NCI-H128 (cell line): ENCODE results near the gene ZNF689.
A peak's percentile ranks its signal among the peaks of the same experiment; 100 is the strongest.
"Not testable (repeated sequence)": the region's sequence is repeated elsewhere in the genome, so short reads cannot be mapped to it uniquely, and the experiment has no call there.

Experiments
- DNase-seq: peaks from one replicate; lab custom pipeline; 2025; ENCODE audit not compliant: unreplicated experiment; lab: John Stamatoyannopoulos, UW

The ZNF689 gene

DNA sequence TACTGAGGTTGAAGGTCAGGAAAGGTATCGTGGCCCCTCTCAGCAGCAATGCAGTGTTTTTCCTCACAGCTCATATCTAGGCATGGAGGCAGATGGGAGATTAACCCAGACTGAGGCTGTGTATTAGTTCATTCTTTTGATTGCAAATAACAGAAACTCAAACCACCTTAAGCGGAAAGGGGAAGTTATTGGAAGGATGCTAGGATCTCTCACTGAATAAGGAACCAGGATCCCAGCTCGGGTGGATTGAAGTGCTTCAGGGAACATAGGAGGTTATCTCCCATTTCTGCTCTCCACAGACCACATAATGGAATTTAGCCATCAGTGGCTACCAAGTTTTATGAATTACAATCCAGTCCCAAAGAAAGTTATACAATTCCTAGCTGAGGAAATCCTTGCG is 8.2 kb downstream of the ZNF689 start:
- no peak for DNase-seq

DNA sequence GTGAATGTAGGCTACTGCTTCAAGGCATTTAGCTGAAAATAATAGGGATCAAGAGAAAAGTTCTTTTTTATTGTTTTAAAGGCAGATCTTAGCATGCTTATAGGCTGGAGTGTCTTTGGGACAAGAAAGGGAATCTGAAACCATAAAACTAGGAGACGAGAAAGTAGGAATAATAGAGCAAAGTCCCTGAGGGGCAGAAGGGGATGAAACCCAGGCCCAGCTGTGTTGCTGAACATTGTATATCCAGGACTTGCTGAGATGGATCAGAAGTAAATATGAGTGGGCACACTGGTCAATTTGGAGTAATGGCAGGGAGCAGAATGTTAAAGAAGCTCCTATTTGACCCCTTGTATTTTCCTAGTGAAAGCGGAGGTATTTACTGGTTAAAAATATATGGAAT is 9.3 kb downstream of the ZNF689 start:
- DNase-seq = no peak

DNA sequence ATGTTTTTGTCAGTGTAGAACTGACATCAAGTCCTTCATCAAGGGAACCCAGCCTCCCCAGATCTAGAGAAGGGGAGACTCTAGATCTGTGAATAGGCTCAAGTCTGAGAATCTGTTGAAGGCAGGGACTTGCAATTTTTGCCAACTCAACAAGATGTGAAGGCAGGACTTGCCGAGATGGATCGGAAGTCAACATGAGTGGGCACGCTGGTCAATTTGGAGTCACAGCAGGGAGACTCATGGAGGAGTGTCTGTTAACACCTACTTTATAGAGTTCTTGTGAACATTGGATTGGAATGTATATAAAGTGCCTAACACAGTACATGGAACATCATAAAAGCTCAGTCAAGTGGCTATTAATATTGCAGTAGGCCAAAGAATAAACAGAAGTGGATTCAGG is 10.0 kb downstream of the ZNF689 start:
- no peak for DNase-seq

DNA sequence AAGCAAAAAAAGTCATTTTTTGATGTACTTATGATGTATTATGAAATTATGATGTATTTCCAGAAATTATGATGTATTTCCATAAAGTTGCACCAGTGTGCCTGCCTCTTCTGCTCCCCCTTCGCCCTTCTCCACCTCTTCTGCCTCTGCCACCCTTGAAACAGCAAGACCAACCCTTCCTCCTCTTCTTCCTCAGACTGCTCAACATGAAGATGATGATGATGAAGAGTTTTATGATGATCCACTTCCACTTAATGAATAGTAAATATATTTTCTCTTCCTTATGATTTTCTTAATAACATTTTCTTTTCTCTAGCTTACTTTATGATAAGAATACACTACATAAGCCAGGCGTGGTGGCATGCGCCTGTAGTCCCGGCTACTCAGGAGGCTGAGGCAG is 17.3 kb downstream of the ZNF689 start:
- no peak for DNase-seq

DNA sequence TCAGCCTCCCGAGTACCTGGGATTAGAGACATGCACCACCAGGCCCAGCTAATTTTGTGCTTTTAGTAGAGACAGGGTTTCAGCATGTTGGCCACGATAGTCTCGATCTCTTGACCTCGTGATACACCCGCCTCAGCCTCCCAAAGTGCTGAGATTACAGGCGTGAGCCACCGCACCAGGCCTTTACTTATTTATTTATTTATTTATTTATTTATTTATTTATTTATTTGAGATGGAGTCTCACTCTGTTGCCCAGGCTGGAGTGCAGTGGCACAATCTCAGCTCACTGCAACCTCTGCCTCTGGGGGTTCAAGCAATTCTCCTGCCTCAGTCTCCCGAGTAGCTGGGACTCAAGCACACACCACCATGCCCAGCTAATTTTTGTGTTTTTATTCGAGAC is 19.3 kb downstream of the ZNF689 start:
- DNase-seq = not testable (repeated sequence)

DNA sequence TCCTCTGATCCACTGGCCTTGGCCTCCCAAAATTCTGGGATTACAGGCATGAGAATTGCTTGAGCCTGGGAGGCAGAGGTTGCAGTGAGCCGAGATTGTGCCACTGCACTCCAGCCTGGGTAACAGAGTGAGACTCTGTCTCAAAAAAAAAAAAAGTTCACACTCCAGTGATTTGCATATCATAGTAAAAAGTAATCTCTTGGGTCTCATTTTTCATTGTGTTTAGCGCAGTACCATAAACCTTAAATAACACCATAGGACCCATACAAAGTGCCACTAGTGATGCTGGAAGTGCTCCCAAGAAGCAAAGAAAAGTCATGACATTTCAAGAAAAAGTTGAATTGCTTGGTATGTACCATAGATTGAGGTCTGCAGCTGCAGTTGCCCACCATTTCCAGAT is 20.6 kb downstream of the ZNF689 start:
- DNase-seq = not testable (repeated sequence)

DNA sequence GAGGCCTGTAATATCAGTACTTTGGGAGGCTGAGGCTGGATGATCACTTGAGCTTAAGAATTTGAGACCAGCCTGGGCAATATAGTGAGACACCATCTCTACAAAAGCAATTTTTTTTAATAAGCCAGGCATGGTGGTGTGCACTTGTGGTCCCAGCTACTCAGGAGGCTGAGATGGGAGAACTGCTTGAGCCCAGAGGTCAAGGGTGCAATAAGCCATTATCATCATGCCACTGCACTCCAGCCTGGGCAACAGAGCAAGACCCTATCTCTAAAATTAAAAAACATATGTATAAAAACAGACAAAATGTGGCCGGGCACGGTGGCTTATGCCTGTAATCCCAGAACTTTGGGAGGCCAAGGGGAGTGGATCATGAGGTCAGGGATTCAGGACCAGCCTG is 21.5 kb downstream of the ZNF689 start:
- DNase-seq = no peak

DNA sequence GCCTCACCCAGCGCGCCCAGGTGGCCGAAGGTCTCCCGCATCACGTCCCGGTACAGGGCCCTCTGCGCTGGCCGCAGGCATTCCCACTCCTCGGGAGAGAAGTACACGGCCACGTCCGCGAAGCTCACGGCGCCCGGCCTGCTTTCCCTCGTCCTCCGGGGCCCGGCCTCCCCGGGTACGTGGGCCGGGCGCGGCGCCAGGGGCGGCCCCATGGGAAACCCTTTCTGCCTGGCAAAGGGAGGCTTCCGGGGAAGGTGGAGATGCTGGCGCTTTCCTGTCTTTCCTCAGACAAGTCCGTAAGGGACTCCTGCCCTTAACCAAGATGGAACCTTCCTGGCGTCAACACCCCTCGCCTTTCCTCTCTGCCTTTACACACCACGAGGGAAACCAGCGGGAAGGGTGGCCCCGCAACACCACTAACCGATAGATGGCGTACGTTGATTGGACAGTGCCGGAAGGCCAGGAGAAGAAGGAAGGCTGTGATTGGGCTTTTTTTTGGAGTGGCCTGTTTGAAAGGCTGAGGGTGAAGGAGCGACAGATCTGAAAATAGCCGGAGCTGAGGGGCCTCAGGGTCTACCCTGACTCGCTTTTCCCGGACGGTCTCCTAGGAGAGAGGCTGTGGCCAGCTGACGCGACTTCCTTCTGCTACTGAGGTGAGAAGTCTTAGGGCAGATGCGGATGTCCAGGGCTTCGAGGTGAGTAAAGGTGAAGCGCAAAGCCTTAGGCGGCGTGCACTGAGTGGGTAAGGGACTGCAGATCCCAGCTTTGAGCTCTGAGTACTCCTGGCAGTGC is 24.6 kb downstream of the ZNF689 start, which contains the start of gene ZNF785:
TSS of gene ZNF785 (minus strand) at position 298 of the 792 bp plus-strand sequence. CDS start at position 212, 86 bp downstream.
- peak; percentile 93 for DNase-seq

DNA sequence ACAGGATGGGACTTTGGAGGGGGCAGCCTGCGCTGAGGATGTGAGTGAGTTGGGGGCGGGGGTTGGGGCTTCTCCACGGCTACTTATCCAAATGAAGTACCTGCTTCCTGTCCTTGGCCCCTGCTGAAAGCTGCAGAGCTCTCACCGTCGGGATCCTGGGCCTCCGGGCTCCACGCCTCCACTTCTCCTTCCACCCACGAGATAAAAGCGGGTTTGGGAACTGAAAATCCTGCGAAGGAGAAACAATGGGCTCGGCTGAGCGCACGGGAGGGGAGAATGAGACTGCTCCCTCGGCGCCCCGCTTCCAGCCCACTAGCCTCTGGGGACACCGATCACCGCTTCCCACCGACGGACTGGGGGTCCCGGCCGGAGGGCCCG is 25.2 kb downstream of the ZNF689 start:
- DNase-seq = no peak

DNA sequence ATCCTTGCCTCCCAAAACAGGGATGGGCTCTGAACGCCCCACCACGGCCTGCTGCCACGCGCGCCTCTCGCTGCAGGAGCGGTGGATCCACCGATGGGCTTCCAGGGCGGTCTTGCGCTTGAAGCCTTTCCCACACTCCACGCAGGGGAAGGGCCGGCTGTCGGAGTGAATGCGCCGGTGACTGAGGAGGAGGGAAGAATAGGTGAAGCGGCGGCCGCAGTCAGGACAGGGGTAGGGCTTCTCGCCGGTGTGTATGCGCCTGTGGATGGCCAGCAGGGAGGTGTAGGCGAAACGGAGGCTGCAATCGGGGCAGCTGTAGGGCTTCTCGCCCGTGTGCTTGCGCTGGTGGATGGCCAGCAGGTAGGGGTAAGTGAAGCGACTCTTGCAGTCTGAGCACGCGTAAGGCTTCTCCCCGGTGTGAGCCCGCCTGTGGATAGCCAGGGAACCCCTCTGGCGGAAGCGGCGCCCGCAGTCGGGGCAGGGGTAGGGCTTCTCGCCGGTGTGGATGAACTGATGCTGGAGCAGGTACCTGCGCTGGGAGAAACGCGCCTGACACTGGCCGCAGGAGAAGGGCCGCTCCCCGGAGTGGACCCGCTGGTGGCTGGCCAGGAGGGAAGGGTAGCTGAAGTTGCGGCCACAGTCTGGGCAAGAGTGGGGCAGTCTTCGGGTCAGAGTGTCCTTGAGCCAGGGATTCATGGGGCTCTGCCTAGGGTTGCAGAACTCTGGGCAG is 27.4 kb downstream of the ZNF689 start:
- no peak for DNase-seq

DNA sequence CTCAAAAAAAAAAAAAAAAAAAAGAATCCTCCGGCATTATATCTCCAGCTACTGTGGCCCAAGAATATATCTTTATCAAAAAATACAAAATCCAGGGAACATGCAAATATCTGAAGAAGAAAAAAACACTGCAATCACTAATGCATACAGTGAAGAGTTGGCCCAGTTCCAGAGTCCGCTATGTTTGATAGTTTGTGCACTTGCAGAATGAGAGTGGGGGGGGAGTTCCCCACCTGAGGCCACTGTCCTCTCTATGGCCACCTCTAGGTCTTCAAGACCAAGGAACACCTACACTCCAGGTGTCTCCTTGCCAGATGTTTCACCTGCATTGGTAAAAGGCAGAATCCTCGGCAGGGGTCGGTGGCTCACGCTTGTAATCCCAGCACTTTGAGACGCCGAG is 28.7 kb downstream of the ZNF689 start:
- DNase-seq = no peak

DNA sequence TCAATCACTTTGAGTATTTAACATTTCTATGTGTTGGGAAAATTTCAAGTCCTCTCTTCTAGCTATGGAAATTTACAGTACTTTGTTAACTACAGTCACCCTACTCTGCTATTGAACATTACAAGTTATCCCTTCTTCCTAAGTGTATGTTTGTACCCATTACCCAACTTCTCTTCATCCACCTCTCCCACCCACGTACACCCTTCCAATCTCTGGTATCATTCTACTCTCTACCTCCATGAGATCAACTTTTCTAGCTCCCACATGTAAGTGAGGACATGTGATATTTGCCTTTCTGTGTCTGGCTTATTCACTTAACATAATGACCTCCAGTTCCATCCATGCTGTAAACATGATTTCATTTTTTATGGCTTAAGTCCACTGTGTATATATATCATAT is 35.5 kb downstream of the ZNF689 start:
- DNase-seq = no peak

DNA sequence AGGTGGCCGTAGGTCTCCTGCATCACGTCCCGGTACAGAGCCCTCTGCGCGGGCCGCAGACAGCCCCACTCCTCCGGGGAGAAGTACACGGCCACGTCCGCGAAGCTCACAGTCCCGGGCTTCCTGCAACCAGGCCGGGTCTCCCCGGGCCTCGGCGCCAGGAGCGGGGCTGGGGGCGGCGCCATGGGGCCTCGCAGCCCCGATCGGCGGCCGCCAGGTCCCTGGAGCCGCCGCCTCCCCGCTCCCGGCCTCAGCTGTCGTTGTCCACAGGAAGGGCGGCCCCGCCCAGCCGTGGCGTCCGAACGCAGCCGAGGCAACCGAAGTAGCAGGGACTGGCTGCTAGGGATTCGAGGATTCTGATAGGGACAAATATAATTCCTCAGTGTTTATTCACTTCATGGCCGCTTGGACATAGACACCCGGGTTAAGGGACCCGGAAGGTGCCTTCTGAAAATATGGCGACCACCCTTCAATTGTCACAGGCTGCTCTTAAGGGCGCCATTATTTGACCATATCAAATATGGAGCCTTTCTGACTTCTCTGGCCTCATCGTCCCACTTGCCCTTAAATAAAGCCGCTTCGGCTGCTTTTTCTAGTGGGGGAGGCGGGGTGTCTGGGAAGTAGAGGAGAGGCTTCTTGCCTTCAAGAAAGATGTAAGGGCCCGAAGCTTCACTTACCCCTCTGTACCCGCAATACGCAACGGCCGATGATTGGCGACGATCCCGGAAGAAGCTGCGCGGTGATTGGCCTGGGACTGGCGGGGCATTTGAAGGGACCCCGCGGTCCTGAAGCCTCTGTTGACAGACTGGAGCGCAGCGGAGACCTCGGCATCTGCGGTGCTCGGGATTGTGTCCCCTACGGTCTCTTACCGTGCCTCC is 38.5 kb downstream of the ZNF689 start, which contains the start of gene ZNF688:
TSS of gene ZNF688 (minus strand) at position 270 of the 878 bp plus-strand sequence. CDS start at position 185, 85 bp downstream.
- peak; percentile 91 for DNase-seq

DNA sequence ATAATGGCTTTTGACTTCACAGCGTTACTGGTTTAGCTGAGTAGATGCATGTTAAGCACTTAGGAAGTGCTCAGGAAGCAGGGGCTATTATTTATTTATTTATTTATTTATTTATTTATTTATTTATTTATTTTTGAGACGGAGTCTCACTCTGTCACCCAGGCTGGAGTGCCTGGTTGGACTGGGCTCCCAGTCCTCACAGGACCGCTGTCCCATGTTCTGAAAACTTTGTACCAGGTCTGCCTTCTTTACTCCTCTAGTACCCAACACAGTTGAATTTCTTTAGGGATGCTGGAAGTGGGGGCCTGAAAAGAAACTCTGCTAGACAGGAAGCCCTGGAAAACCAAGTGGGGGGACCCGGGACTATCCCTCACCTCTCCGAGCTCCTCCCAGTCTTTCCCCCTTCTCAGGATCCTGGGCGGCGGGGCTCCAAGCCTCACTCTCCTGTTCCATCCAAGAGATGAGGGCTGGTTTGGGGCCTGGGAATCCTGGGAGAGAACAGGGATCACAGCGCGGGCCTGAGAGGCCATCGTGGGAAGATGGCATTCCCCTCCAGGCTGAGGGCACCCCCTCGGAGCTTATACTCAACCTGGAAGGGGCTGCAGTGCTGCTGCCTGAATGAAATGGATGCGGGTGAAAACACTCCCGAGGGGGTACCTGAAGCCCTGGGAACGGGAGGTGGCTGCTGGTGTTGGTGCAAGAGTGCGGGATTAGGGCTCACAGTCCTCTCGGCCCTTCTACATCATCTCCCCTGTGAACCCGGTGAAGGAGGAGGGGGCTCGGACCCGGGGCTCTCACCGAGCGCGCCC is 39.3 kb downstream of the ZNF689 start:
- no peak for DNase-seq

DNA sequence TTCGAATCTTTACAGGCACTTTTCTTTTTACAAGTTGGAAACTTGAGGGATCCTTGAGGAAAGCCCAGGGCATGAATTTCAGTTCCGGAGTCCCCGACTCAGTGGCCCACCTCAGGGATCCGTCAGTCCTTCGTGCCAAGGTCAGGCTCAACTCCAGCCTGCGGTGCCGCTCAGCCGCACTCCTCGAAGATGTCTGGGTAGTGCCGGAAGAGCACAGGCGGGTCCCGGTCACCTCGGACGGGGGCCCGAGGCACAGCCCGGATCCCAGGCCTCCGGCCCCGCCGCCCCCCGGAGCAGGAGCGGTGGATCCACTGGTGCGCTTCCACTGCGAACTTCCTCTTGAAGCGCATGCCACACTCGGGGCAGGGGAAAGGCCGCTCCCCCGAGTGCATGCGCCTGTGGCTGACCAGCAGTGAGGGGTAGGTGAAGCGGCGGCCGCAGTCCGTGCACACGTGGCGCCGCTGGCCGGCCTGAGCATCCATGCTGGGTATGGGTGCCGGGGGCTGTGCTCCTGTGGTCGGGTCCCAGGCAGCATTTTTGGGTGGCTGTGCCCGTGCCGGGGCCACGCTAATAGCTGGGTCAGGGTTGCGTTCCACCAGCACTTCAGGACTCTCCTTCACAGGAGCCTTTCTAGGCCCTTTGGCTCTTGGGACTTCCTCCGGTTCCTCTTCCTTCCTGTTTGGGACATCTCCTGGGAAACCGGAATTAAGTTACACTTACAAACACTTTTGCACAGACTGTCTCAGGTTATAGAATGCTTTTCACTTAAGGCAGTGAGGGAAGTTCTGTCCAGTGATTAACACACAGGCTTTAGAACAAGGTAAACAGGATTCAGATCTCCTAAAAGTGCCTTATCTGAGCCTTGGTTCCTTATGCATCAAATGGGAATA is 40.2 kb downstream of the ZNF689 start:
- no peak for DNase-seq

DNA sequence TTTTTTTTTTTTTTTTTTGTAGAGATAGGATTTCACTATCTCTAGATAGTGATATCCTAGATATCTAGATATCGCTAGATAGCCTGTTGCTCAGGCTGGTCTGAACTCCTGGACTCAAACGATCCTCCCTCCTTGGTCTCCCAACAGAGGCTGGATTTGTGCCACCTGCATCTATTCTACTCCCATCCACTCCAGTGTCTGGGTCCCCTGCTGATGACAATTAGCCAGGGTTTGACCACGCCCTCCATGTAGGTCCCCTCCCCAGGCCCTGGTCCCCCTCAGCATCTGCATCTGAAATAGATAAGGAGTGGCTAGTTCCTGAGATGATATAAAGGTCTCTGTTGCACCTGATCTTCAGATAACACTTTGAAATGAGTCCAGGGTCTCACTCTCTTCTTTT is 40.9 kb downstream of the ZNF689 start:
- DNase-seq = no peak

DNA sequence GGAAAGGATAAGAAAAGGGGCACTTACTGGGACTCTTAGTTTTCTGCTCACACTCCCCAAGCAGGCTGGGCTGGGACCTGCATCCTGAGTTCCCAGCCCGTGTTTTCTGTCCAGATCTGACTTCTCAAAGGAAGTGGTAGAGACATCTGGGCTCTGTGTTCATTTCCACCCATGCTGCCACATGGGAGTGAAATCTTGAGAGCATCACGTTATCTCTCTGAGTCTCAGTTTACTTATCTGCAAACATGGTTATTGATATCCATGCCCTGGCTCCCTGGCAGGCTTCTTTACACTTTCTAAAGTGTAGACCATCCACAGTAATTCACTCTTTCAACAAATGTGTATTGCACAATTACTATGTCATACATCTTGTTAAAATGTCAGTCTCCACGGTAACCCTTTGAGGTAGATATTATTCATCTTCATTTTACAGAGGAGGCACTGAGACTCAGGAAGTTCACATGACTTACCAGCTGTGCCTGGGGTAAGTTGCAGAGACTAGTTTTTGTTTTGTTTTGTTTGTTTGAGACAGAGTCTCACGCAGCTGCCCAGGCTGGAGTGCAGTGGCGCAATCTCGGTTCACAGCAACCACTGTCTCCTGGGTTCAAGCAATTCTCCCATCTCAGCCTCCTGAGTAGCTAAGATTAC is 42.1 kb downstream of the ZNF689 start:
- no peak for DNase-seq

DNA sequence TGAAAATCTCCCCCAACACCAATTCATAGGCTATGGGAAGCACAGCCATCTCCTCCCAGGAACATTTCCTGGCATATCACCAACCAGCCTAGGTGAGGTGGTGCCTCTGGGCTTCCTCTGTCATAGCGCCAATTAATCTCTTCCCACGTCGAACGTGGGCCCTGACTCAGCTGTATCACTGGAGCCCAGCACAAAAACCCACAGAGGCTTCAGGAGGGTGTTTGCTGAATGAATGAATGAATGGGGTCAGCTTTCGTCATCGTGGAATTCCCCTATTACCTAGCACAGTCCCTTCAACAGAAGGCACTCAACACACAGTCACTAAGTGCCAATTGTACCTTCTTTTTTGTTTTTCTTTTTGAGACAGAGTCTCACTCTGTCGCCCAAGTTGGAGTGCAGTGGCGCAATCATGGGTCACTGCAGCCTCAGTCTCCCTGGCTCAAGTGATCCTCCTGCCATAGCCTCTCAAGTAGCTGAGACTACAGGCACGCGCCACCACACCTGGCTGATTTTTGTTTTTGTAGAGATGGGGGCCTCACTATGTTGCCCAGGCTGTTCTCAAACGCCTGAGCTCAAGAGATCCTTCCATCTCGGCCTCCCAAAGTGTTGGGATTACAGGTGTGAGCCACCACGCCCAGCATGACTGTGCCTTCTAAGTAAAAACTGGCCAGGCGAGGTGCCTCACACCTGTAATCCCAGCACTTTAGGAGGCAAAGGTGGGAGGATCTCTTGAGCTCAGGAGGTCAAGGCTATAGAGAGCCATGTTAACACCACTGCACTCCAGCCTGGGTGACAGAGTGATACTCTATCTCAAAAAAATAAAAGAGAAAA is 42.8 kb downstream of the ZNF689 start:
- DNase-seq = no peak
